SK-N-SH (cell line): ENCODE data around the gene LYRM4. TPM values are rescaled to one million over a fixed set of nuclear protein-coding genes. Genes with fewer than 3 reads are reported as not detected.

ENCODE experiments used
- CTCF ChIA-PET: fragments of 300-600, 350-600 bp; formaldehyde crosslinking; extraction: SDS; loops from one replicate; lab custom pipeline; 2021; lab: Yijun Ruan, JAX
- POLR2A ChIA-PET: fragments of 350-600 bp; sonication (Branson Sonifier 250); formaldehyde crosslinking; extraction: SDS; loops from one replicate; lab custom pipeline; 2020; ENCODE audit warnings: antibody characterized with exemption, inconsistent platforms; lab: Yijun Ruan, JAX
- DNase-seq: peaks from one replicate; pipeline ENCODE4 v3.0.0; 2012
- H2AFZ ChIP-seq: fragments of 200-600 bp; sonication (generic); 2 replicates; pipeline ENCODE4 v1.8.1; 2016; ENCODE audit warnings: antibody characterized with exemption, mild to moderate bottlenecking, low read depth
- H3F3A ChIP-seq: fragments of 200-600 bp; sonication (generic); replicated peaks from 2 replicates; pipeline ENCODE3; 2016; ENCODE audit warnings: antibody characterized with exemption, mild to moderate bottlenecking; ENCODE audit not compliant: insufficient read depth
- H3K27ac ChIP-seq, 2 experiments: fragments of 200-500 bp in 1 of 2; fragments of 200-600 bp in 1 of 2; sonication (Bioruptor generic) in 1 of 2; sonication (generic), shearing (Covaris generic) in 1 of 2; 2 replicates each; pipeline versions ENCODE4 v1.5.1 to v1.6.1; 2014 to 2016; ENCODE audit warnings: low read depth in 2 of 2, inconsistent platforms in 1 of 2, low read length in 1 of 2, mild to moderate bottlenecking in 1 of 2, mixed read lengths in 1 of 2
- H3K27me3 ChIP-seq: fragments of 200-600 bp; sonication (generic), shearing (Covaris generic); 2 replicates; pipeline ENCODE4 v1.6.1; 2016; ENCODE audit warnings: mixed run types; ENCODE audit not compliant: insufficient read depth
- H3K36me3 ChIP-seq, 2 experiments: fragments of 200-500 bp in 1 of 2; fragments of 200-600 bp in 1 of 2; sonication (Bioruptor generic) in 1 of 2; sonication (generic) in 1 of 2; replicated peaks in 1 of 2; 2 replicates each; pipeline versions ENCODE3 to v1.5.1; 2014 to 2016; ENCODE audit warnings: low read length in 1 of 2, mild to moderate bottlenecking in 1 of 2; ENCODE audit not compliant: insufficient read depth in 2 of 2, control insufficient read depth in 1 of 2
- H3K4me1 ChIP-seq, 2 experiments: fragments of 200-500 bp in 1 of 2; fragments of 200-600 bp in 1 of 2; sonication (Bioruptor generic) in 1 of 2; sonication (generic), shearing (Covaris generic) in 1 of 2; 2 replicates each; pipeline versions ENCODE4 v1.5.1 to v1.6.1; 2014 to 2016; ENCODE audit warnings: low read depth in 1 of 2, low read length in 1 of 2, mixed run types in 1 of 2; ENCODE audit not compliant: insufficient read depth in 2 of 2, control insufficient read depth in 1 of 2
- H3K4me2 ChIP-seq: fragments of 200-600 bp; sonication (generic), shearing (Covaris generic); 2 replicates; pipeline ENCODE4 v1.6.1; 2017; ENCODE audit warnings: mixed run types
- H3K4me3 ChIP-seq, 2 experiments: fragments of 200-500 bp in 1 of 2; fragments of 200-600 bp in 1 of 2; sonication (Bioruptor generic) in 1 of 2; sonication (generic), shearing (Covaris generic) in 1 of 2; 2 replicates each; pipeline versions ENCODE4 v1.5.1 to v1.8.1; 2014 to 2016; ENCODE audit warnings: low read depth in 2 of 2, inconsistent platforms in 1 of 2, low read length in 1 of 2, mild to moderate bottlenecking in 1 of 2, mixed read lengths in 1 of 2, moderate library complexity in 1 of 2
- H3K79me2 ChIP-seq: fragments of 200-600 bp; sonication (generic); 2 replicates; pipeline ENCODE4 v1.8.1; 2017; ENCODE audit warnings: mild to moderate bottlenecking; ENCODE audit not compliant: insufficient read depth
- H3K9ac ChIP-seq: fragments of 200-600 bp; sonication (generic); 2 replicates; pipeline ENCODE4 v1.6.1; 2017; ENCODE audit warnings: mixed run types
- H3K9me2 ChIP-seq: fragments of 200-600 bp; sonication (generic); 2 replicates; pipeline ENCODE4 v1.6.1; 2017; ENCODE audit warnings: mixed run types
- H3K9me3 ChIP-seq: fragments of 200-600 bp; sonication (generic); 2 replicates; pipeline ENCODE4 v1.6.1; 2017; ENCODE audit warnings: mixed run types, mild to moderate bottlenecking, moderate library complexity
- H4K20me1 ChIP-seq: fragments of 200-600 bp; sonication (generic); 2 replicates; pipeline ENCODE4 v1.6.1; 2017; ENCODE audit warnings: mild to moderate bottlenecking, mixed run types; ENCODE audit not compliant: insufficient read depth
- CHD2 ChIP-seq: fragments of 150-350 bp; IDR thresholded peaks from 2 replicates; pipeline ENCODE4 v1.6.1; 2018; ENCODE audit warnings: low read length; ENCODE audit not compliant: partially characterized antibody
- ELF1 ChIP-seq: IDR thresholded peaks from 2 replicates; pipeline ENCODE4 v1.4.0; 2012
- EZH2phosphoT487 ChIP-seq: fragments of 200-600 bp; sonication (generic); IDR thresholded peaks from 2 replicates; pipeline ENCODE4 v1.6.1; 2017; ENCODE audit warnings: low read depth, mixed run types, mild to moderate bottlenecking, antibody characterized with exemption, moderate library complexity, borderline replicate concordance
- FOXJ3 ChIP-seq: sonication (generic); formaldehyde crosslinking; IDR thresholded peaks from 2 replicates; pipeline ENCODE4 v1.5.1; 2020; ENCODE audit warnings: mild to moderate bottlenecking, missing genetic modification reagents
- FOXM1 ChIP-seq: IDR thresholded peaks from 2 replicates; pipeline ENCODE4 v1.4.0; 2012; ENCODE audit warnings: low read depth, mild to moderate bottlenecking
- GATA2 ChIP-seq: sonication (generic); formaldehyde crosslinking; IDR thresholded peaks from 2 replicates; pipeline ENCODE4 v1.5.0; 2020; ENCODE audit warnings: mild to moderate bottlenecking, missing genetic modification reagents
- JUND ChIP-seq: IDR thresholded peaks from 2 replicates; pipeline ENCODE4 v1.4.0; 2012
- MAX ChIP-seq: IDR thresholded peaks from 2 replicates; pipeline ENCODE4 v1.4.0; 2012; ENCODE audit warnings: low read depth
- RCOR1 ChIP-seq: fragments of 150-350 bp; IDR thresholded peaks from 2 replicates; pipeline ENCODE4 v1.6.1; 2017; ENCODE audit warnings: antibody characterized with exemption, low read length
- REST ChIP-seq: IDR thresholded peaks from 2 replicates; pipeline ENCODE4 v1.6.1; 2012; ENCODE audit warnings: mild to moderate bottlenecking, low read depth, low read length, moderate library complexity
- RFX5 ChIP-seq: IDR thresholded peaks from 2 replicates; pipeline ENCODE4 v1.6.1; 2012; ENCODE audit warnings: mild to moderate bottlenecking, improper control_type of control experiment, low read length
- RXRA ChIP-seq: IDR thresholded peaks from 2 replicates; pipeline ENCODE4 v1.4.0; 2012; ENCODE audit warnings: low read depth, mild to moderate bottlenecking, borderline replicate concordance
- SMC3 ChIP-seq: IDR thresholded peaks from 2 replicates; pipeline ENCODE4 v1.6.1; 2012; ENCODE audit warnings: low read depth, low read length, improper control_type of control experiment
- TAF1 ChIP-seq: IDR thresholded peaks from 2 replicates; pipeline ENCODE4 v1.6.1; 2012; ENCODE audit warnings: low read depth, mild to moderate bottlenecking, low read length, moderate library complexity, borderline replicate concordance
- TEAD4 ChIP-seq: IDR thresholded peaks from 2 replicates; pipeline ENCODE4 v1.4.0; 2012; ENCODE audit warnings: mild to moderate bottlenecking, borderline replicate concordance; ENCODE audit not compliant: insufficient read depth
- USF1 ChIP-seq: IDR thresholded peaks from 2 replicates; pipeline ENCODE4 v1.4.0; 2012; ENCODE audit warnings: low read depth, borderline replicate concordance
- YY1 ChIP-seq: IDR thresholded peaks from 2 replicates; pipeline ENCODE4 v1.4.0; 2012; ENCODE audit warnings: low read depth, mild to moderate bottlenecking
- ZBTB33 ChIP-seq: IDR thresholded peaks from 2 replicates; pipeline ENCODE4 v1.4.0; 2012; ENCODE audit warnings: low read depth, borderline replicate concordance
- WGBS: methylation state at CpG from one replicate; pipeline ENCODE4 v1.1.6; 2017; ENCODE audit warnings: low lambda C conversion rate; 5-methylcytosine and 5-hydroxymethylcytosine counted together
- polyA plus RNA-seq, 3 experiments: library from polyadenylated mRNA; depleted of rRNA; stranded (reverse); fragments of >200 nt; gene quantifications; 2 replicates each; pipeline ENCODE4 v1.2.3, GENCODE V29; 2012
- TF ChIP-seq, protein P1 (sequence below): fragments of 200-600 bp; sonication (generic); IDR thresholded peaks from 2 replicates; pipeline ENCODE4 v1.6.1; 2017; ENCODE audit warnings: antibody characterized with exemption, mild to moderate bottlenecking, moderate library complexity
- TF ChIP-seq, protein P2 (sequence below): IDR thresholded peaks from 2 replicates; pipeline ENCODE4; 2012

The LYRM4 gene
- polyA plus RNA-seq, 1 of the 3 experiments (the other 2 are of a cell fraction) = 37.2 TPM

GRCh38 chr6:5206920-5207561 is 53.7 kb downstream of the LYRM4 start:
- Histone ChIP-seq H3K9ac (no peak overlapping the region), H2AFZ (no peak overlapping the region), H3K27ac (no peak overlapping the region), H3K36me3 (no peaks in the 10 kb centered on the region), H3K4me2 (no peak overlapping the region), H3K4me1 (peaks cover 14 to 21% of the 10 kb centered on the region in 2 experiments; a peak in 3 of 4 replicates), H4K20me1 (no peaks in the 10 kb centered on the region), H3K79me2 (no peaks in the 10 kb centered on the region), H3K9me2 (no peaks in the 10 kb centered on the region), H3K9me3 (no peaks in the 10 kb centered on the region), H3K4me3 (no peak overlapping the region), H3K27me3 (no peaks in the 10 kb centered on the region), H3F3A (no peaks in the 10 kb centered on the region)
- DNase-seq = no peak
- TF ChIP-seq, protein P1, sequence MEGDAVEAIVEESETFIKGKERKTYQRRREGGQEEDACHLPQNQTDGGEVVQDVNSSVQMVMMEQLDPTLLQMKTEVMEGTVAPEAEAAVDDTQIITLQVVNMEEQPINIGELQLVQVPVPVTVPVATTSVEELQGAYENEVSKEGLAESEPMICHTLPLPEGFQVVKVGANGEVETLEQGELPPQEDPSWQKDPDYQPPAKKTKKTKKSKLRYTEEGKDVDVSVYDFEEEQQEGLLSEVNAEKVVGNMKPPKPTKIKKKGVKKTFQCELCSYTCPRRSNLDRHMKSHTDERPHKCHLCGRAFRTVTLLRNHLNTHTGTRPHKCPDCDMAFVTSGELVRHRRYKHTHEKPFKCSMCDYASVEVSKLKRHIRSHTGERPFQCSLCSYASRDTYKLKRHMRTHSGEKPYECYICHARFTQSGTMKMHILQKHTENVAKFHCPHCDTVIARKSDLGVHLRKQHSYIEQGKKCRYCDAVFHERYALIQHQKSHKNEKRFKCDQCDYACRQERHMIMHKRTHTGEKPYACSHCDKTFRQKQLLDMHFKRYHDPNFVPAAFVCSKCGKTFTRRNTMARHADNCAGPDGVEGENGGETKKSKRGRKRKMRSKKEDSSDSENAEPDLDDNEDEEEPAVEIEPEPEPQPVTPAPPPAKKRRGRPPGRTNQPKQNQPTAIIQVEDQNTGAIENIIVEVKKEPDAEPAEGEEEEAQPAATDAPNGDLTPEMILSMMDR = no peak
- TF ChIP-seq CHD2 (no peak), FOXM1 (no peak), MAX (no peak), ELF1 (no peak), RFX5 (no peak), GATA2 (no peak), SMC3 (no peak), JUND (no peak), RCOR1 (no peak), ZBTB33 (no peak), USF1 (no peak), YY1 (no peak), TEAD4 (no peak), FOXJ3 (CRISPR knock-in tag) (no peak), REST (no peak), RXRA (no peak), EZH2phosphoT487 (no peak), TAF1 (no peak)
- TF ChIP-seq, protein P2, sequence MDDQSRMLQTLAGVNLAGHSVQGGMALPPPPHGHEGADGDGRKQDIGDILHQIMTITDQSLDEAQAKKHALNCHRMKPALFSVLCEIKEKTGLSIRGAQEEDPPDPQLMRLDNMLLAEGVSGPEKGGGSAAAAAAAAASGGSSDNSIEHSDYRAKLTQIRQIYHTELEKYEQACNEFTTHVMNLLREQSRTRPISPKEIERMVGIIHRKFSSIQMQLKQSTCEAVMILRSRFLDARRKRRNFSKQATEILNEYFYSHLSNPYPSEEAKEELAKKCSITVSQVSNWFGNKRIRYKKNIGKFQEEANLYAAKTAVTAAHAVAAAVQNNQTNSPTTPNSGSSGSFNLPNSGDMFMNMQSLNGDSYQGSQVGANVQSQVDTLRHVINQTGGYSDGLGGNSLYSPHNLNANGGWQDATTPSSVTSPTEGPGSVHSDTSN = no peak
- WGBS = 92% methylated on average over 6 of the region's 6 CpGs
- POLR2A ChIA-PET = no interaction called here
- CTCF ChIA-PET = interaction anchor here (0.6 to 2.6 kb wide), 5 partner anchors 12 to 78 kb away, joined by 3 to 15 read pairs (median 3); no protein-coding TSS in a partner anchor
